HG03460 (cell line): ENCODE data around the gene CRNN.

Source experiments
- ATAC-seq: cut with Tn5 transposase; IDR thresholded peaks from one replicate; pipeline ENCODE4 v1.9.1; 2021; ENCODE audit not compliant: unreplicated experiment

The CRNN gene

GRCh38 chr1:152413909-152414308 lies at the start of gene CRNN:
Gene CRNN, minus strand, starts transcription at chr1:152414263. Its CDS starts 2,030 bp downstream, at chr1:152412233.
- no peak for ATAC-seq

- no peak for ATAC-seq
Measured at GRCh38 chr1:152462636-152463035, 48.6 kb upstream of the CRNN start.

GRCh38 chr1:152461544-152461943 lies 47.5 kb upstream of the CRNN start:
- no peak for ATAC-seq

GRCh38 chr1:152460529-152460899 lies 46.5 kb upstream of the CRNN start:
- ATAC-seq, result no peak

GRCh38 chr1:152459596-152460528 lies 45.8 kb upstream of the CRNN start:
- peak; percentile 94 for ATAC-seq

- no peak for ATAC-seq
Measured at GRCh38 chr1:152458384-152459185, 44.5 kb upstream of the CRNN start.

GRCh38 chr1:152457561-152457960 lies 43.5 kb upstream of the CRNN start:
- ATAC-seq, result no peak

GRCh38 chr1:152457071-152457470 lies 43.0 kb upstream of the CRNN start:
- ATAC-seq, result no peak

GRCh38 chr1:152451254-152451653 lies 37.2 kb upstream of the CRNN start:
- no peak for ATAC-seq

- ATAC-seq, result no peak
Measured at GRCh38 chr1:152449661-152450060, 35.6 kb upstream of the CRNN start.

- ATAC-seq, result no peak
Measured at GRCh38 chr1:152448496-152448895, 34.4 kb upstream of the CRNN start.

GRCh38 chr1:152448095-152448494 lies 34.0 kb upstream of the CRNN start:
- ATAC-seq, result no peak

- no peak for ATAC-seq
Measured at GRCh38 chr1:152447484-152447883, 33.4 kb upstream of the CRNN start.

- no peak for ATAC-seq
Measured at GRCh38 chr1:152444045-152444444, 30.0 kb upstream of the CRNN start.

GRCh38 chr1:152442765-152443164 lies 28.7 kb upstream of the CRNN start:
- ATAC-seq, result no peak

GRCh38 chr1:152442301-152442700 lies 28.2 kb upstream of the CRNN start:
- no peak for ATAC-seq

GRCh38 chr1:152441756-152442155 lies 27.7 kb upstream of the CRNN start:
- no peak for ATAC-seq

- peak; percentile 95 for ATAC-seq
Measured at GRCh38 chr1:152440635-152441471, 26.8 kb upstream of the CRNN start.

GRCh38 chr1:152436593-152437496 lies 22.8 kb upstream of the CRNN start:
- ATAC-seq, result no peak

- no peak for ATAC-seq
Measured at GRCh38 chr1:152427458-152427857, 13.4 kb upstream of the CRNN start.
